Upper lobe of left lung (tissue), 6 donors: ENCODE results near the gene NAA60. TPM values are rescaled to one million over a fixed set of nuclear protein-coding genes. Genes with fewer than 3 reads are reported as not detected.
"Not testable (repeated sequence)": the region's sequence is repeated elsewhere in the genome, so short reads cannot be mapped to it uniquely, and the experiment has no call there.

Source experiments
- ATAC-seq, 2 donors: fragments of 200-7000 bp; cut with Tn5 transposase; one replicate each; pipeline ENCODE4 v1.9.1; 2022; ENCODE audit warnings: mild to moderate bottlenecking in 2 of 2, moderate library complexity in 2 of 2; ENCODE audit not compliant: low FRiP score in 2 of 2
- DNase-seq, 2 donors: peaks; one replicate each; pipeline ENCODE4 v3.0.0-alpha.2; 2019 to 2020
- H3K27ac ChIP-seq, 4 donors: fragments of 200-600 bp; sonication (generic); one replicate each; pipeline ENCODE4 v1.5.1; 2016 to 2019
- H3K27me3 ChIP-seq, 4 donors: fragments of 200-600 bp; sonication (generic); one replicate each; pipeline ENCODE4 v1.5.1; 2017 to 2019
- H3K36me3 ChIP-seq, 4 donors: fragments of 200-600 bp; sonication (generic); one replicate each; pipeline ENCODE4 v1.5.1; 2016 to 2019
- H3K4me1 ChIP-seq, 4 donors: fragments of 200-600 bp; sonication (generic); one replicate each; pipeline ENCODE4 v1.5.1; 2018 to 2019
- H3K4me3 ChIP-seq, 4 donors: fragments of 200-600 bp; sonication (generic); one replicate each; pipeline ENCODE4 v1.5.1; 2017 to 2019; ENCODE audit warnings: mild to moderate bottlenecking in 2 of 4, moderate library complexity in 1 of 4
- H3K9me3 ChIP-seq, 4 donors: fragments of 200-600 bp; sonication (generic); one replicate each; pipeline ENCODE4 v1.5.1; 2018 to 2019
- CTCF ChIP-seq, 6 experiments: fragments of 450-650 bp in 4 of 6; fragments of 200-600 bp in 2 of 6; sonication (generic) in 2 of 6; IDR thresholded peaks; one replicate each; pipeline ENCODE4 v1.5.1; 2016 to 2019; ENCODE audit warnings: antibody characterized with exemption in 6 of 6
- EP300 ChIP-seq, 4 donors: sonication (generic); formaldehyde crosslinking; IDR thresholded peaks; one replicate each; pipeline ENCODE4 v1.5.1; 2017; ENCODE audit warnings: antibody characterized with exemption in 4 of 4, control low read depth in 2 of 4
- POLR2A ChIP-seq, 4 donors: fragments of 450-650 bp; IDR thresholded peaks; one replicate each; pipeline ENCODE4 v1.5.1; 2016 to 2017; ENCODE audit warnings: antibody characterized with exemption in 4 of 4, mild to moderate bottlenecking in 2 of 4
- POLR2AphosphoS5 ChIP-seq, 2 donors: sonication (generic); formaldehyde crosslinking; IDR thresholded peaks; one replicate each; pipeline ENCODE4 v1.5.1; 2017; ENCODE audit warnings: antibody characterized with exemption in 2 of 2
- WGBS, 2 donors: methylation state at CpG; one replicate each; pipeline ENCODE4 v1.1.5; 2017 to 2018; 5-methylcytosine and 5-hydroxymethylcytosine counted together
- total RNA-seq, 6 donors: library from RNA; depleted of rRNA in 4 of 6; stranded (reverse); fragments of >200 nt in 4 of 6; gene quantifications; one replicate each; pipeline versions ENCODE4 v1.1.0 to v1.2.1, GENCODE V29; 2016 to 2021
- donor health status: DM: no; HTN: no; CAD: no; lungs with moderate emphysema.
- donor health status: DM: no; HTN: yes; CAD: no; lungs with severe emphysema.

Gene NAA60
- total RNA-seq, 6 donors from 2014 or later = 33.0 to 77.5 (median 54.6) TPM

GRCh38 chr16:3471518-3472176, 28.2 kb downstream of the NAA60 start:
- Histone ChIP-seq H3K4me1 (peaks cover 4 to 40% (median 22%) of the 10 kb centered on the region in 4 donors), H3K36me3 (peaks cover 0 to 8% (median 0%) of the 10 kb centered on the region in 4 donors), H3K9me3 (no peaks in the 10 kb centered on the region), H3K4me3 (no peak overlapping the region), H3K27me3 (no peaks in the 10 kb centered on the region), H3K27ac (no peak overlapping the region)
- no peak for TF ChIP-seq POLR2A (IDR thresholded peaks at IDR 0.05)
- TF ChIP-seq CTCF (IDR thresholded peaks at IDR 0.05) = no peak
- no peak for TF ChIP-seq EP300 (IDR thresholded peaks at IDR 0.05)
- no peak for TF ChIP-seq POLR2AphosphoS5 (IDR thresholded peaks at IDR 0.05)
- 90 to 91% methylated on average over 16 to 20 of the region's 20 CpGs for WGBS, 2 donors
- ATAC-seq (no peak), DNase-seq (no peak)

GRCh38 chr16:3472878-3473595, 29.6 kb downstream of the NAA60 start:
- no peak for ATAC-seq
- Histone ChIP-seq H3K27me3 (no peaks in the 10 kb centered on the region), H3K4me1 (peaks cover 4 to 26% (median 8%) of the 10 kb centered on the region in 4 donors), H3K36me3 (peaks cover 0 to 11% (median 0%) of the 10 kb centered on the region in 4 donors), H3K4me3 (no peak overlapping the region), H3K9me3 (no peaks in the 10 kb centered on the region), H3K27ac (no peak overlapping the region)
- TF ChIP-seq CTCF (IDR thresholded peaks at IDR 0.05) (no peak), EP300 (IDR thresholded peaks at IDR 0.05) (no peak)
- DNase-seq = no peak
- WGBS, 2 donors = 83 to 85% methylated on average over 10 of the region's 10 CpGs

- 90 to 95% methylated on average over 3 of the region's 3 CpGs for WGBS, 2 donors
- ATAC-seq, H3K27ac ChIP-seq, H3K4me3 ChIP-seq, H3K9me3 ChIP-seq, DNase-seq, H3K27me3 ChIP-seq: not testable (repeated sequence)
- Histone ChIP-seq H3K36me3 (peaks cover 0 to 12% (median 0%) of the 10 kb centered on the region in 4 donors), H3K4me1 (peaks cover 0 to 21% (median 5%) of the 10 kb centered on the region in 4 donors)
Measured at GRCh38 chr16:3473596-3473943, 30.1 kb downstream of the NAA60 start.

- Histone ChIP-seq H3K4me1 (peaks cover 0 to 19% (median 5%) of the 10 kb centered on the region in 4 donors), H3K9me3 (no peaks in the 10 kb centered on the region), H3K36me3 (peaks cover 0 to 16% (median 1%) of the 10 kb centered on the region in 4 donors), H3K27me3 (no peaks in the 10 kb centered on the region), H3K4me3 (no peak overlapping the region), H3K27ac (no peak overlapping the region)
- ATAC-seq (peak in 1 of 2 donors; percentile 51), DNase-seq (peak in 1 of 2 donors; percentile 45)
- no peak for TF ChIP-seq POLR2AphosphoS5 (IDR thresholded peaks at IDR 0.05)
- no peak for TF ChIP-seq POLR2A (IDR thresholded peaks at IDR 0.05)
- TF ChIP-seq CTCF (IDR thresholded peaks at IDR 0.05) = no peak
- no peak for TF ChIP-seq EP300 (IDR thresholded peaks at IDR 0.05)
- WGBS, 2 donors = 76 to 84% methylated on average over 10 to 16 of the region's 16 CpGs
Measured at GRCh38 chr16:3474136-3474779, 30.8 kb downstream of the NAA60 start.

- H3K27me3 ChIP-seq, H3K4me3 ChIP-seq, H3K27ac ChIP-seq, H3K9me3 ChIP-seq, DNase-seq, ATAC-seq: not testable (repeated sequence)
- 93 to 99% methylated on average over 7 of the region's 7 CpGs for WGBS, 2 donors
- Histone ChIP-seq H3K4me1 (peaks cover 0 to 14% (median 5%) of the 10 kb centered on the region in 4 donors), H3K36me3 (peaks cover 0 to 20% (median 8%) of the 10 kb centered on the region in 4 donors)
Measured at GRCh38 chr16:3474870-3475269, 31.4 kb downstream of the NAA60 start.
